ENCODE results near the gene L1TD1. TPM values are rescaled to one million over a fixed set of nuclear protein-coding genes. Genes with fewer than 3 reads are reported as not detected.

Gene L1TD1
- total and polyA plus RNA-seq, 2 experiments from 2014 or later: 283 to 628 TPM

DNA sequence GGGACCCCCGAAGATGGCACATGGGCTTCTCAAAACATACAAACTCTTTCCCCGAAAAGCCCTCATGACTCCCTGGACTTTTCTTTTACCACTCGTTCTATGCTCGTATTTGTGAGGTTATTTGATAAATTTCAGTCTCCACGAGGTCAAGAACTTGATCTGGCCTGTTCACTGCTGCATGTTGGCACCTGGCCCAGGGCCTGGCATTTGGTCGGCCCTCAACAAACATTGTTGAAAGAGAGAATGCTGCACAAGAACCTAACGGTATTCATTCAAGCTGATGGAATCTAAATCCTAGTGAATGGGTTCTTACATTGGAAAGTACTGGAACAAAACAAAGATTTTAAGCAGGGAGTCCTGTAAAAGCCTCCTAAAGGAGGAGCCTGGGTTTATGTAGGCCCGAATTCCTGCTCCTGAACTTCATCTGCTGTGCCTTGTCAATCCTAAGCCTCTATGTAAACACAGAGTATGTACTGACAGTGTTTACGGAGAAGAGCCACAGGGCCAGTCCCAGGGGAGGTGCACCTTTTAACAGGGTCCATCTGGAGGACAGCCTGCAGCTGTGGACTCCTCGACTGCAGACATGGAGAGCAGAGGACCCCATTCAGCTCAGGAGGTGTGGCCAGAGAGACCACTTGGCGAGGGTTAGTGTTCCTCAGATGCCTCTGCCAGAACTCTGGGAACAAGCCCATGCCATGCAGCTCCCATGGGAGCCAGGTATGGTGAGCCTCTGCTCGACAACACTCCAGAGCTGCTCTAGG, 46.9 kb downstream of the L1TD1 start:
- peaks cover 7% of the 10 kb centered on the region for H3K27me3 Mint-ChIP-seq (ENCODE audit: insufficient read depth, low read depth, poor library complexity)
- ATAC-seq (no peak), DNase-seq (ENCODE audit: low spot score) (no peak)
- Histone ChIP-seq H3K4me3 (no peak overlapping the region), H4K20me1 (replicated peaks; ENCODE audit: insufficient read depth) (no peaks in the 10 kb centered on the region), H3K4me2 (no peak overlapping the region), H3K4me1 (ENCODE audit: insufficient read depth) (peaks cover 11% of the 10 kb centered on the region), H3F3A (replicated peaks; ENCODE audit: low read depth) (0 out of 2 replicates have a peak, but pooled peaks cover 7% of the 10 kb centered on the region), H3K36me3 (ENCODE audit: insufficient read depth) (no peaks in the 10 kb centered on the region), H2AFZ (peak overlapping the region; percentile 28; the same call in 1 of the 2 replicates), H3K27ac (ENCODE audit: low read depth) (no peak overlapping the region), H3K27me3 (ENCODE audit: insufficient read depth) (no peaks in the 10 kb centered on the region), H3K79me2 (replicated peaks; ENCODE audit: insufficient read depth) (no peaks in the 10 kb centered on the region), H3K9me2 (ENCODE audit: insufficient read depth) (no peaks in the 10 kb centered on the region)
- H3K36me3 Mint-ChIP-seq (ENCODE audit: low read depth): peaks cover 10% of the 10 kb centered on the region
- no peak overlapping the region for H3K27ac Mint-ChIP-seq
- H3K9me3 Mint-ChIP-seq: peaks cover 12% of the 10 kb centered on the region; the same call in 2 of the 3 replicates
- TF ChIP-seq ZNF331 (CRISPR knock-in tag; IDR thresholded peaks at IDR 0.05; ENCODE audit: low read depth) (no peak), JUNB (IDR thresholded peaks at IDR 0.05; ENCODE audit: unreplicated experiment) (no peak), ZNF114 (CRISPR knock-in tag; IDR thresholded peaks at IDR 0.05) (no peak), STAT1 (IDR thresholded peaks at IDR 0.05; ENCODE audit: unreplicated experiment) (no peak), ZNF462 (CRISPR knock-in tag; IDR thresholded peaks at IDR 0.05) (no peak), POLR2AphosphoS5 (IDR thresholded peaks at IDR 0.05; ENCODE audit: low read depth) (no peak), CREB1 (CRISPR knock-in tag; IDR thresholded peaks at IDR 0.05; ENCODE audit: low read depth) (no peak), EZH2 (IDR thresholded peaks at IDR 0.05; ENCODE audit: low read depth, unreplicated experiment) (no peak), NANOG (IDR thresholded peaks at IDR 0.05; ENCODE audit: borderline replicate concordance) (no peak), REST (IDR thresholded peaks at IDR 0.05; ENCODE audit: unreplicated experiment) (no peak), EZH2phosphoT487 (IDR thresholded peaks at IDR 0.05; ENCODE audit: unreplicated experiment) (no peak)
- TF ChIP-seq, protein P1, sequence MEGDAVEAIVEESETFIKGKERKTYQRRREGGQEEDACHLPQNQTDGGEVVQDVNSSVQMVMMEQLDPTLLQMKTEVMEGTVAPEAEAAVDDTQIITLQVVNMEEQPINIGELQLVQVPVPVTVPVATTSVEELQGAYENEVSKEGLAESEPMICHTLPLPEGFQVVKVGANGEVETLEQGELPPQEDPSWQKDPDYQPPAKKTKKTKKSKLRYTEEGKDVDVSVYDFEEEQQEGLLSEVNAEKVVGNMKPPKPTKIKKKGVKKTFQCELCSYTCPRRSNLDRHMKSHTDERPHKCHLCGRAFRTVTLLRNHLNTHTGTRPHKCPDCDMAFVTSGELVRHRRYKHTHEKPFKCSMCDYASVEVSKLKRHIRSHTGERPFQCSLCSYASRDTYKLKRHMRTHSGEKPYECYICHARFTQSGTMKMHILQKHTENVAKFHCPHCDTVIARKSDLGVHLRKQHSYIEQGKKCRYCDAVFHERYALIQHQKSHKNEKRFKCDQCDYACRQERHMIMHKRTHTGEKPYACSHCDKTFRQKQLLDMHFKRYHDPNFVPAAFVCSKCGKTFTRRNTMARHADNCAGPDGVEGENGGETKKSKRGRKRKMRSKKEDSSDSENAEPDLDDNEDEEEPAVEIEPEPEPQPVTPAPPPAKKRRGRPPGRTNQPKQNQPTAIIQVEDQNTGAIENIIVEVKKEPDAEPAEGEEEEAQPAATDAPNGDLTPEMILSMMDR (conservative IDR thresholded peaks at IDR 0.05; ENCODE audit: low read depth in 2 of 2): no peak
- TF ChIP-seq, protein P2, sequence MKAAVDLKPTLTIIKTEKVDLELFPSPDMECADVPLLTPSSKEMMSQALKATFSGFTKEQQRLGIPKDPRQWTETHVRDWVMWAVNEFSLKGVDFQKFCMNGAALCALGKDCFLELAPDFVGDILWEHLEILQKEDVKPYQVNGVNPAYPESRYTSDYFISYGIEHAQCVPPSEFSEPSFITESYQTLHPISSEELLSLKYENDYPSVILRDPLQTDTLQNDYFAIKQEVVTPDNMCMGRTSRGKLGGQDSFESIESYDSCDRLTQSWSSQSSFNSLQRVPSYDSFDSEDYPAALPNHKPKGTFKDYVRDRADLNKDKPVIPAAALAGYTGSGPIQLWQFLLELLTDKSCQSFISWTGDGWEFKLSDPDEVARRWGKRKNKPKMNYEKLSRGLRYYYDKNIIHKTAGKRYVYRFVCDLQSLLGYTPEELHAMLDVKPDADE (IDR thresholded peaks at IDR 0.05): no peak
- H3K4me3 Mint-ChIP-seq: no peak overlapping the region
- peaks cover 23% of the 10 kb centered on the region for H3K4me1 Mint-ChIP-seq

Data from GM23338 (cell line).